ENCODE measurements around the gene ANKRD26. TPM values are rescaled to one million over a fixed set of nuclear protein-coding genes. Genes with fewer than 3 reads are reported as not detected.

The ANKRD26 gene
- total and polyA plus RNA-seq, 2 donors from 2014 or later = 1.9 to 9.3 TPM

DNA sequence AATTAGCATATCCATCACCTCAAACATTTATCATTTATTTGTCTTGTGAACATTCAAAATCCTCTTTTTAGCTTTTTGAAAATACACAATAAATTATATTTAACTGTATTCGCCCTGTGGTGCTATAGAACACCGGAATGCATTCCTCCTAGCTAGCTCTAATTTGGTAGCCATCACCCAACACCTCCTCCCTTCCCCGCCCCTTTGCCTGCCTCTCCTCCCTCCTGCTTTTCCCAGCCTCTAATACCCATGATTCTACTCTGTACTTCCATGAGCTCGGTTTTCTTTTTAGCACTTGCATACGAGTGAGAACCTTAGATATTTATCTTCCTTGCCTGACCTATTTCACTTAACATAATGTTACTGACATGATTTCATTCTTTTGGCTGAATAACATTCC lies 80.1 kb downstream of the ANKRD26 start:
- TF ChIP-seq CTCF (IDR thresholded peaks at IDR 0.05; ENCODE audit: borderline replicate concordance, extremely low read depth, insufficient read depth) = no peak
- Histone ChIP-seq H3K9me3 (ENCODE audit: control insufficient read depth in 2 of 3, insufficient read depth in 1 of 3, low read length in 3 of 3) (no peaks in the 10 kb centered on the region), H3K36me3 (ENCODE audit: control insufficient read depth in 2 of 3, insufficient read depth in 3 of 3, low read length in 3 of 3) (peaks cover 2 to 9% (median 2%) of the 10 kb centered on the region in 3 donors), H3K9ac (ENCODE audit: low read length in 3 of 3) (no peak overlapping the region), H3K27ac (ENCODE audit: low read depth in 2 of 2, low read length in 2 of 2) (no peak overlapping the region), H3K4me3 (ENCODE audit: low read length in 3 of 3) (no peak overlapping the region), H3K27me3 (ENCODE audit: control insufficient read depth, insufficient read depth, low read length) (no peaks in the 10 kb centered on the region), H3K4me1 (ENCODE audit: control insufficient read depth in 2 of 3, insufficient read depth in 2 of 3, low read depth in 1 of 3, low read length in 3 of 3) (no peaks in the 10 kb centered on the region)
- intact Hi-C loops (cut with DNase I) = no loop called here
- no peak for DNase-seq
- no peak for FAIRE-seq

DNA sequence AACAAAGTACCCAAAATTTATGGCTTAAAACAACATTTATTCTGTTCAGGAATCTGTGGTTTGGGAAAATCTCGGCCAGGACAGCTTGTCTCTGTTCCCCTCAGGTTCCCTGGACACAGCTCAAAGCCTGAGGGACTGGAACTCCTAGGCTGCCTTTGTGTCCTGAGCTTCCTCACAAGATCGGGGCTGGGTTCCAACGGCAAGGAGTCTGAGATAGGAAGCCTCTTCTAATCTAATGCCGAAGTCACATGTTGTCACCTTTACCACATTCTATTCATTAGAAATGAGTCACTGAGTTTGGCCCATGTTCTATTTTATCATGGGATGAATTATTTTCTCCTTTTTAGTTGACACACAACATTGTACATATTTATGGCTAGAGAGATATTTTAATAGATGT lies 80.5 kb downstream of the ANKRD26 start:
- Histone ChIP-seq H3K27ac (ENCODE audit: low read depth in 2 of 2, low read length in 2 of 2) (no peak overlapping the region), H3K36me3 (ENCODE audit: control insufficient read depth in 2 of 3, insufficient read depth in 3 of 3, low read length in 3 of 3) (peaks cover 2 to 9% (median 2%) of the 10 kb centered on the region in 3 donors), H3K27me3 (ENCODE audit: control insufficient read depth, insufficient read depth, low read length) (no peaks in the 10 kb centered on the region), H3K4me3 (ENCODE audit: low read length in 3 of 3) (no peak overlapping the region), H3K4me1 (ENCODE audit: control insufficient read depth in 2 of 3, insufficient read depth in 2 of 3, low read depth in 1 of 3, low read length in 3 of 3) (no peaks in the 10 kb centered on the region), H3K9ac (ENCODE audit: low read length in 3 of 3) (no peak overlapping the region), H3K9me3 (ENCODE audit: control insufficient read depth in 2 of 3, insufficient read depth in 1 of 3, low read length in 3 of 3) (no peaks in the 10 kb centered on the region)
- intact Hi-C loops (cut with DNase I) = no loop called here
- no peak for DNase-seq
- no peak for TF ChIP-seq CTCF (IDR thresholded peaks at IDR 0.05; ENCODE audit: borderline replicate concordance, extremely low read depth, insufficient read depth)
- FAIRE-seq = no peak

DNA sequence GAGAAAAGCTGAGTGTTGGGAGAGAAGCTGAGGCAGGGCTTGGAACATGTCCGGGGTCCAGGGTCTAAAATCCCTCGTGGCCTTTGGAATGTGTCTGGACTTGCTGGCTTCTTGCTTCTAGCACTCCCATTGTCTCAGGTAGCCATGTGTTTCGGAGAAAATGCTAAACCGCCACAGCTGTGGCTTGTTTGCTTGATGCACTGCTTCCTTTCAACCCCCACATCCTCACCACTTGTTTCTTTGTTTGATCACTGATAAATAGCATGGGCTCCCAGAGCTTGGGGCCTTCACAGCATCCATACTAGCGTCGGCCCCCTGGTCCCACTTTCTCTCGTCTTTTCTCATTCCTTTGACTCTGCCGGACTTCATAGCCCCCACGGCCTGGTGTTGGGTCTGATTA lies 102.7 kb downstream of the ANKRD26 start:
- Histone ChIP-seq H3K9me3 (ENCODE audit: control insufficient read depth in 2 of 3, insufficient read depth in 1 of 3, low read length in 3 of 3) (no peaks in the 10 kb centered on the region), H3K36me3 (ENCODE audit: control insufficient read depth in 2 of 3, insufficient read depth in 3 of 3, low read length in 3 of 3) (no peaks in the 10 kb centered on the region), H3K9ac (ENCODE audit: low read length in 3 of 3) (no peak overlapping the region), H3K27me3 (ENCODE audit: control insufficient read depth, insufficient read depth, low read length) (no peaks in the 10 kb centered on the region), H3K4me1 (ENCODE audit: control insufficient read depth in 2 of 3, insufficient read depth in 2 of 3, low read depth in 1 of 3, low read length in 3 of 3) (no peaks in the 10 kb centered on the region), H3K4me3 (ENCODE audit: low read length in 3 of 3) (no peak overlapping the region), H3K27ac (ENCODE audit: low read depth in 2 of 2, low read length in 2 of 2) (no peak overlapping the region)
- intact Hi-C loops (cut with DNase I) = no loop called here
- DNase-seq (no peak), FAIRE-seq (no peak)
- TF ChIP-seq CTCF (IDR thresholded peaks at IDR 0.05; ENCODE audit: borderline replicate concordance, extremely low read depth, insufficient read depth) = no peak

DNA sequence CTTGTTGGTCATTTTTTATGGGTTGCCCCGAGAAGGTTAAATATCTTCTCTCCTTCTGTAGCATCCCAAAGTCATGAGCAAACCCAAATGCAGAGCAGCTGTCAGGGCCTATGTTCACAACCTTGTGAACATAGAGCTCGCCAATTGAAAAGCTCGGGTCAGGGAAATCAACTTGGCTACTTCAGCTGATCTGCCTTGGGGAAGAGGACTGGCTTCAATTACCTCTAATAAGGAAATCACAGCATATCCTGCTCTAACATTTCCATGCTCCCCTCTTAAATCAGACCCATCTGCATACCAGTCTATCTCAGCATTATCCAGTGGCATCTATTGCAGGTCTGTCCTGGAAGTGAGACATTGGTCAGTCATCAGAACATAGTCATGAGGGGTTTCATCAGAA lies 105.6 kb downstream of the ANKRD26 start:
- Histone ChIP-seq H3K27me3 (ENCODE audit: control insufficient read depth, insufficient read depth, low read length) (no peaks in the 10 kb centered on the region), H3K4me3 (ENCODE audit: low read length in 3 of 3) (no peak overlapping the region), H3K27ac (ENCODE audit: low read depth in 2 of 2, low read length in 2 of 2) (no peak overlapping the region), H3K36me3 (ENCODE audit: control insufficient read depth in 2 of 3, insufficient read depth in 3 of 3, low read length in 3 of 3) (no peaks in the 10 kb centered on the region), H3K4me1 (ENCODE audit: control insufficient read depth in 2 of 3, insufficient read depth in 2 of 3, low read depth in 1 of 3, low read length in 3 of 3) (no peaks in the 10 kb centered on the region), H3K9ac (ENCODE audit: low read length in 3 of 3) (no peak overlapping the region), H3K9me3 (ENCODE audit: control insufficient read depth in 2 of 3, insufficient read depth in 1 of 3, low read length in 3 of 3) (no peaks in the 10 kb centered on the region)
- DNase-seq (no peak), FAIRE-seq (no peak)
- intact Hi-C loops (cut with DNase I) = no loop called here
- no peak for TF ChIP-seq CTCF (IDR thresholded peaks at IDR 0.05; ENCODE audit: borderline replicate concordance, extremely low read depth, insufficient read depth)
